SHP77 treated with DMSO at 0.1 percent for 48 hours (cell line): ENCODE results near the gene PRR7.
"Not testable (repeated sequence)": the region's sequence is repeated elsewhere in the genome, so short reads cannot be mapped to it uniquely, and the experiment has no call there.

ENCODE experiments used
- DNase-seq: peaks from one replicate; lab custom pipeline; 2025; lab: John Stamatoyannopoulos, UW

Gene PRR7, protein sequence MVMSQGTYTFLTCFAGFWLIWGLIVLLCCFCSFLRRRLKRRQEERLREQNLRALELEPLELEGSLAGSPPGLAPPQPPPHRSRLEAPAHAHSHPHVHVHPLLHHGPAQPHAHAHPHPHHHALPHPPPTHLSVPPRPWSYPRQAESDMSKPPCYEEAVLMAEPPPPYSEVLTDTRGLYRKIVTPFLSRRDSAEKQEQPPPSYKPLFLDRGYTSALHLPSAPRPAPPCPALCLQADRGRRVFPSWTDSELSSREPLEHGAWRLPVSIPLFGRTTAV

DNA sequence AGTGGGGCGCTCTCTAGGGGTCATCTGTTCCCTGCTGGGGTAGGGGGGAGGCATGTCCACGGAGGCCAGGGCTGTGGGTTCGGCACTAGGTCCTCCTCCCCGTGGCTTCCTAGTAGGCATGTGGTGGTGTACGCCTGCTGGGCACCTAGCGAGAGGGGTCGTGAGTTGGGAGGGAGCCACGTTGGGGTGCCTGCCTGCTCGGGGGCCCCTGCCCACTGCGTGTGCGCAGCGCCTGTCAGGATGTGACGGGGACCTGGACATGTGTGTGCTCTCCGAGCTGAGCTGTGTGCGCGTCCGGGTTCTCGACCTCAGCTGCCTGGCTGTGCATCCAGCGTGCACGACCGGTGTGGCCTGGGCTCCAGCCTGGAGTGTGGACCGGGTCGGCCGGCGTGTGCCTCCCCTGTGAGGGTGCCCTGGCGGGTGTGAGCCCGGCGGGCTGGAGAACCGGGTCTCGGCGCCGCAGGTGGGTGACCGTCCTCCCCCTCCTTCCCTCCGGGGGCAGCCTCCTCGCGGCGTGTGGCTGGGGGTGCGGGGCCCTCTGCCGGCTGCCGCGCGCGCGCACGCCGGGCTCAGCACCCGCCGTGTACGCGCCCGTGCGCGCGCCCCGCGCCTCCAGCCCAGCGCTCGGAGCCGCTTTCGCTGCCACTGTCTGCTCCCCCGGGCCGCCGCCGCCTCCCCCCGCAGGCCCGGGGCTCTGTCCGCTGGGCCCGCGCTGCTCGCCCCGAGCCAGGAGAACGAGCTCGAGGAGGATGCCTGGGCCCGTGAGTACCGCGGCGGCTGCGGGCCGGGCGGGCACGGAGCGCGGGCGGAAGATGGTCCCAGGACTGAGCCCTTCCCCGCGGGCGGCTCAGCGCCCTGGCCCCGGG, at the start of gene PRR7:
Gene PRR7 (plus strand): TSS at position 615 of the 866 bp plus-strand sequence. CDS start 8,254 bp downstream, outside the sequence.
- DNase-seq: peak; percentile 50

DNA sequence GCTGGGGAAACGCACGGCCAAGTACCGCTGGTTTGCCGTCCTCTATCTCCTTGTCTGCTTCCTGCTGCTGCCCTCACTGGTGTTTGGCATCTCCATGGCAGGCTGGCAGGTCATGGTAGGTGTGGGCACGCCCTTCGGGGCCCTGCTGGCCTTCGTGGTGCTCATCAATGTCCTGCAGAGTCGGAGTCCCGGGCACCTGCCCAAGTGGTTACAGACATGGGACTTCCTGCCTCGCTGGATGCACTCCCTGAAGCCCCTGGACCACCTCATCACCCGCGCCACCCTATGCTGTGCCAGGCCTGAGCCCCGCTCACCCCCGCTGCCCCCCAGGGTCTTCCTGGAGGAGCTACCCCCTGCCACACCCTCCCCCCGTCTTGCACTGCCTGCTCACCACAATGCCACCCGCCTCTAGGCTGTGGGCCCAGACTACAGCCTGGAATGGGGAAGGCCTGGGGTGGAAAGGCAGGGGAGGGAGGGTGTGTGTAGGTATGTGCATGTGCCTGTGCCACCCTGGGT, 48.7 kb upstream of the PRR7 start:
- DNase-seq: no peak

DNA sequence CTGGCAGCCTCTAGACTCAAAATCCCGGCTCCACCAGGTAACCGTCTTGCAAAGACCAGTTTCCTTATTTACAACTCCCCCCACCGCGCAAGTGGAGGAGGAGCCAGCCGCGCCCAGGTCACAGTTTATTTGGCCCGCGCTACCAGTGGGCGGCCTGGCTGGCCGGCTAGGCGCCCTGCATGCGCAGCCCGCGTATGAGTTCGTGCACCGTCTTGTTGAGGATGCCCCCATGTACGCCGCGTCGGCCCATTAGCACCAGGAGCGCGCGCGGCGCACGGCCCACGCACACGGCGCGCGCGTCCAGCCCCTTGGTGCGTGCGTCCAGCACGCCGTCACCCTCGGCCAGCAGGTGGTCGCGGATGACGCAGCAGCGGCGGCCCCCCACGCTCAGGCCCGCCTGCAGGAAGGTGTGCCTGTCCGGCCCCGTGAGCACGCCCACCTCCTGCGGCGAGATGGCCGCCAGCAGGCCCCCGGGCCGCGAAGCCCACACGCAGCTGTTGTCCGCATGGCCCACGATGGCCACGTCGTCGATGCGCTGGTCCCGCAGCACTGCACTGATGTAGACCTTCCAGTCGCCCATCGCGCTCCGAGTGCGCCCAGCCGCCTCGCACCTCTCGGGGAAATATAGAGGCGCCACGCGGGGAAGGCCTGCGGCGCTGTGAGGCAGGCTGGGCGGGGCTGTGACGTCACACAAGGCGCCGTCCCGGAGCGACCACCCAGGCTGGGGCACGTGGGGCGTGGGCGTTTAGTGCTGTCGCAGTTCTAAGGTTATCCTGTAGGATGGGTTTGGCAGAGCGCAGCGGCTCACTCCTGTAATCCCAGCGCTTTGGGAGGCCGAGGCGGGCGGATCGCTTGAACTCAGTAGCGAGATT, 46.4 kb upstream of the PRR7 start, which contains the start of gene PFN3:
Gene PFN3 (minus strand): TSS at position 665 of the 872 bp plus-strand sequence. CDS start 85 bp downstream, at position 580.
- no peak for DNase-seq

DNA sequence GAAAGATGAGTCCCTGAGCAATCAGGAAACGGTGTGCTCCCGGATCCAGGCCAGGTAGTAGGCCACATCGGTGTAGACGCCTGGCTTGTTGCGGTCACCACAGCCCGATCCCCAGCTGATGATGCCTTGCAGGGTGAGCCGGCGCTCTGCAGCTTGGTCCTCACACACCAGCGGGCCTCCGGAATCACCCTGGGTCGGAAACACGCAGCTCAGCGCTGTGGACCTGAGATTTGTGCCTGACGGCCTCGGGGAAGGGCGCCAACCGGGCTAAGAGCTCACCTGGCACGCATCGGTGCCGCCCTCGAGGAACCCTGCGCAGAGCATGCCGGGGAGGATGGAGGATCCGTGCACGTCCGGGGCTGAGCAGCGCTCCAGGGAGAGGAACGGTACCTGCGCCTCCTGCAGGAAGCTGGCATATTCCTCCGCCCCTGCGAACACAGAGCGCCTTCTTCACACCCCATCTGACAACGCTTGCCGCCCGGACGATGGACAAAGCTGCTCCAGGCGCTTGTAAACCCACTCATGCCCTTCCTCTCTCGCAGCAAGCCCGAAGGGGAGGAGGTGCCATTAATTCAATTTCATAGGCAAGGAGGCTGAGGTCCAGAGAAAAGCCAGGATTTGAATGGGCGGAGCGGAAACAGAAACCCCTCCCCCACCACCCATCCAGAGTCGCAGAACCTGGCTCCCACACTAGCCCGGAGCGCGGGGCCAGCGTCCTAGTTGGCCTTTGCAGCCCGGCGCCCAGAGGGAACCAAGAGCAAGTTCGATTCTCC, 44.2 kb upstream of the PRR7 start:
- DNase-seq: peak; percentile 91

DNA sequence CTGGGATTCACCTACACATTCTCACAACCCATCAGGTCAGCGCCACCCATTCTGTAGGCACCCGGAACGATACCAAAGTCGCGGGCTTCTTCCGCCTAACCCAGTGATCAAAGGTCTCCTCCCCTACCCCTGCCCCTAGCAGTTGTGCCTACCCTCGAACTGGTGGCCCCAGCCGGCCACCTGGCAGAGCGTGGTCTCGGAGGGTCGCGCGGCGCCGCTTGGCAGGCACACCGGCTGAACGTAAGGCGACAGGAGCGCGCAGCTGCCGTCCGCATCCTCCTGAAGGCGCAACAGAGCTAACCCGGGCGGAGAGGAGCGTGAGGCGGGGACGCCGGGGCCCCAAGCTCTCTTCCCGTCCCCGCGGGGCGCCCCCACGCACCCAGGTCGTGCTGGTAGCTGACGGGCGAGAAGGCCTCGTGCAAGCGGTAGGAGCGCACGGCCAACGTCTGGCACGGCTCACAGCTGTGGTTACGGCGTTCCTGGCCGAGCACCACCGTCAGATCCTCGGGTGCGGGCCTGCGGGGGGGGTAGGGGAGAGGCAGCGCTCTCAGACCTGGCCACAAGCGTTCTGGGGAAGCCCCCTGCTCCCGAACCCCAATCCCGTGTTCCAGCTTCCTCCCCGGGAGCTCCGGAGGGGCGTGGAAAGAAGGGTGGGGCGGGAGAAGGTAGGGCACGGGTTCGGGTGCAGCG, 43.4 kb upstream of the PRR7 start:
- DNase-seq: no peak

DNA sequence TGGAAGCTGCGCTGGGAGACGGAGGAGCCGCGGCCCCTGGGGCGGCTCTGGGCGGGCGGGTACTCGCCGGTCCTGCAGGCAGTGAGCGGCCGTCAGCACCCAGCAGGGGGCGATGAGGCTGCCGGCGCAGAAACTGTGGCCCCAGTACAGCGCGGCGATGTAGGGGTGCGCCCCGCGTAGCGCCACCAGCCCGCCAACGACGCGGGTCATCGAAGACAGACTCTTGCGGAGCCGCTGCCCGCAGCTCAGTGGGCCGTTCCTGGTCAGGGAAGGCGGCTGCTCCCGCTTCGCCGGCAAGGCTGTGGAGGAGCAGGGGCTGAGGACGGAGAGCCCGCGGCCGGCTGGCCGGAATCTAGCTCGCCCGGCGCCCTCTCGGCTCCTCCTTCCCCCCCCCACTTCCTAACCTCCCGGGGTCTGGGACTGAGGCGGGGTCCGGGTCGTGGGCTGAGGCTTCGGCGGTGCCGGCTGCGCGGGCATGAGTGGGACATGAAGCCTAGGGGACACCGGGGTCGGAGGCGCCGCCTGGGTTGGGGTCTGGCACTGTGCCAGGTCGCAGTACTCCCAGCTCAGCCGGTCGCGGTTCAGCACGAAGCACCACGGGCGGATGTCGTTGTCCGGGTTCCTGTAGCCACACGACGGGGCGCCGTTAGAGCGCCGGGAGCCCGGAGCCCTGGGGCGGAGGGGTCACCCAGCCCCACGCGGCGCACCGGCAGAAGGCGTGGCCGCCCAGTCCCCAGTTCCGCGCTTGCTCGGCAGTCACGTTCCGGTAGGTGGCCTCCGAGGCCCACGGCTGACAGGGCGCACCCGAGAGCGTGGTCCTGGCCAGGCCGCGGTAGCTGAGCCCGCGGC, 42.6 kb upstream of the PRR7 start:
- peak; percentile 43 for DNase-seq

DNA sequence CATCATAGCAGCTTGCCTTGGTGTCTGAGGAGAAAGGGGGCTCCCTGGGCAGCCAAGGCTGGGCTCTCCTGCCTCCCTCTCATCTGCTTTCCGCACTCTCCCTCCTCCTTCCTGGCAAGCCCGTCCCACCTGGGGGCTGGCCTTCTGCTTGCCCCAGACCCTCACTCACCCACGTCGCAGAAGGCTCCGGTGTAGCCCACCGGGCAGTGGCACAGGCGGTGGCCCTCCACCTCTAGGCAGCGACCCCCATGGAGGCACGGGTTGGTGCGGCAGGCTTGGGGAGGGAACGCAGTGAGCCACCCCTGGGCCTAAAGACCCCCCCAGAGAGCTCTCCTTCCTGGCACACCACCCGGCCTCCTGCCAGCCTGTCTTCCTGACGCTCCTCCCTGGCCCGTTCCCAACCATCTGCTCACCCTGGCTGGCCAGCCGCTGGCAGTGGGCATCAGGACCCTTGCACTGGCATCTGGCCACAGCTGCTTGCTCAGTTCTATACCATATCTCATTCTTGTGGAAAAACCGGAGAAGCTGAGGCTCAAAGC, 41.9 kb upstream of the PRR7 start:
- no peak for DNase-seq

DNA sequence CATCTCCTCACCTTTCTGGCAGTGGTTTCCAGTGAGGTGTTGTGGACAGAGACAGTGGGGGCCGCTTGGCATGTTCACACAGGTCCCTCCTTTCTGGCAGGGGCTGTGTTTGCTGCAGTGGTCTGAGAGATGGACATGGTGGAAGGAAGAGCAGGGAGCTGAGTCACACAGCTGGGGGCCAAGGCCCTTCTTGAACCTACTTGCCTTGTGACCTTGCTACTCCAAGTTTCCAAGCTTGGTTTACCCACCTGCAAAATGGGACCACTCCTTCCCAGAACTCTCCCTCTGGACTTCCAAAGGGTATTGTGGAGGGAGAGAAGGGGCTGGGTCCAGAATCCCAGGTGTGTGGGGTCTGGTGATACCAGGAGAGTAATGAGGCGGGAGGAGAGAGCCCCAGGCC, 41.3 kb upstream of the PRR7 start:
- DNase-seq: no peak

DNA sequence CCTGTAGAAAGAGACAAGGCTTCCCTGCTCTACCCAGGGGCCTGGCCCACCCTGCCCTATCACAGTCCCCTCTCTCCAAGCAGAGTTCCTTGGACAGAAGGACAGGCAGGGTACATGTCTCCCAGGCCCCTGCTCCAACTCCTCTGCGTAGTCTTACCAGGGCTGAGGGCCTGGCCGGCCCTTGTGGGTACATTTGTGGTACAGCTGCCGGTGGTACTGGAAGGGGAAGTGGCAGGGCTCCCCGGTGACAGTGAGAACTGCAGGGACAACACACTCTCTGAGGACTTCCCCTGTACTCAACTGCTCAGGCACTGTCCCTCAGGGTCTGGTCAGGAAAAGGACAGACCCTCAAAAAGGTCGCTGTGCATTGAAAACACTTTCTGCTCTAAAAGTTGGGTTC, 40.8 kb upstream of the PRR7 start:
- DNase-seq: no peak

DNA sequence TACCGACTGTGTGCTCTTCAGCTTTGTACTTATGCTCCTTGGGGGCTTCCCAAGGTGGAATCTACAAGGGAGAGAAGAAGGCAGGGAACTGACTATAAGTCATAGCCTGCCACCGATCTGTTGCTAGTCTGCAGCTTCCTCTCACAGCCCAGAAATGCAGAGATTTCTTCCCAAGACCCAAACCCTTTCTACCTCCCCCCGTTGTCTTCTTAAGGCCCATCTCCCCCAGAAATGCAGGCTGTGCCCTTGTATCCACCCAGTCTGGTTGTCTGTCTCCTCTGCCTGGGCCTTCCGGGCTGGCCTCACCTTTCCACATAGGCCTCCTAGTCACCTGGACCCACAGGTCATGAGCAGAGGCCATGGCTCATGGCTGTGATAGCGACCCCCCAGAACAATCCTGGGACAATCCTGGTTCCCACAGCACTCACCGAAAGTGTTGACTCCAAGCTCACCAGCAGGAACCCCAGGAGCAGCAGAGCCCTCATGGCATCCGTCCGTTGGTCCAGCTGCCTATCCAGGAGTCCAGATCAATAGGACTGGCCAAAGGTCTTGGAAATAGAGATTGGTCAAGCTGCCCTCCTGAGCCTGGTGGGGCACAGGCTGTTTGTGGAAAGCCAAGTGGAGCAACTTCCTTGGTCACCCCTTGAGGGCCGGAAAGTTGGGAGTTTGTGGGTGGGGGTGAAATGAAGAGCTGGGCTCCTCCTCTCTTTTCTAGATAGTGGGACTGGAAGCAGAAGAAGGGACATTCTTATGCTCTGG, 37.4 kb upstream of the PRR7 start, which contains the start of gene F12:
Gene F12 (minus strand): TSS at position 522 of the 759 bp plus-strand sequence. CDS start 37 bp downstream, at position 485.
- no peak for DNase-seq

DNA sequence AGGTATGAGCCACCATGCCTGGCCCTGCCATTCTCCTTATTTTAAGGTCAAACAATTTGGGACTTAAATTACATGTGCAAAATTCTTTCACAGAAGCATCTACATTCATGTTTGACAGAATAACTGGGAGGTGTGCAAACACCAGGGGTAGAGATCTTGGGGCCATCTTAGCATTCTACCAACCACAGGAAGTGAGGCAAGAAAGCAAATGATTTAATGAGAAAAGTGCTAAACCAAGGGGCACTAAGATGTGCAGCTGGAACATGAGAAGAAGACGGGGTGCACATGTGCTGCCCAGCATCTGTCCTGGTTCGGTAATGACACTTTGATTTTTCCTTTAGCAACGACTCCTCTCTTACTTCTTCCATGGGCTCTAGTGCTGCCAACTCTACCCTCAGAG, 36.0 kb upstream of the PRR7 start:
- DNase-seq: no peak

DNA sequence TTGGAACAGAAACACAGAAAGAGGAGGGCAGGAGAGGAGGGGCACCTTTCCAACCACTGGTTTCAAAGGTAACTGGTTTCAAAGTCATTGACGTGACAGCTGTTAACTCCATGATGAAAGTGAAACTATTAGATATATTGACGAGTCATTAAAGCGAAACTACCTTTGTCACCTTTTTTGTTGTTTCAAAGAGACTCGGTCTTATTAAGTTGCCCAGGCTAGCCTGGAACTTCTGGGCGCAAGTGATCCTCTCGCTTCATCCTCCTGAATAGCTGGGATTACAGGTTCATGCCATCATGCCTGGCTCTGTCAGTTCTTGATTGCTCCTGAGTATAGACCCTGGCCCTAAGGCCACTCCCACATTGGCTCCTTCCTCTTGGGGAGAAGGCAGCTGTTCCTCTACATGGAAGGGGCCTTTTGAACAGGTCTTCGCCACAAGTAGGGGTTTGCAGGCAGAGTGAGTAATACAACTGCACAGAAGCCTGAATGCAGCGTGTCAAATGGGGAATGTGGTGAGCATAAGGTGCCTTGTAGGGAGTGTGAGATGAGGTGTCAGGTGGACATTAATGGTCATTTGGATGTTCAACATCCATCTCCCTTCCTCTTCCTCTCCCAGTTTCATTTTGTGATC, 33.9 kb upstream of the PRR7 start:
- DNase-seq: no peak

DNA sequence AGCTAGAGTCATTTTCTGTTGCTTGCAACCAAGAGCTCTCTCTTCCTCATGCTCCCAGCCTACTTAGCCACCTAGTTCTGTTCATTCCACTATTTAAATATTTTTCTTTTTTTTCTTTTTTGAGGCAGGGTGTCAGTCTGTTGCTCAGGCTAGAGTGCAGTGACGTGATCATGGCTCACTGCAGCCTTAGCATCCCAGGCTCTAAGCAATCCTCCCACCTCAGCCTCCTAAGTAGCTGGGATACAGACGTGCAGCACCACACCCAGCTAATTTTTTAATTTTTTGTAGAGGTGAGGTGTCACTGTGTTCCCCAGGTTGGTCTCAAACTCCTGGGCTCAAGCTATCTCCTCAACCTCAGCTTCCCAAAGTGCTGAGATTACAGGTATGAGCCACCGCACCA, 32.1 kb upstream of the PRR7 start:
- no peak for DNase-seq

DNA sequence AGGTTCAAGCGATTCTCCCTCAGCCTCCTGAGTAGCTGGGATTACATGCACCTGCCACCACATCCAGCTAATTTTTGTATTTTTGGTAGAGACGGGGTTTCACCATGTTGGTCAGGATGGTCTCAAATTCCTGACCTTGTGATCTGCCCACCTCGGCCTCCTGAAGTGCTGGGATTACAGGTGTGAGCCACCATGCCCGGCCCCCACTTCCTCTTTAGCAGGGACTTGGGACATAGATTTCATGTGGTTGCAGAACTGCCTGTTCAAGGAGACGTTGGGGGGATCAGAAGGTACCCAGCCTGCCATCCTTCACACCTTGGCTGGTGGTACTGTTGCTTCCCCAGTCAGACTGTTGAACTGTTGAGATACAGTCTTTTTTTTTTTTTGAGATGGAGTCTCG, 29.5 kb upstream of the PRR7 start:
- not testable (repeated sequence) for DNase-seq

DNA sequence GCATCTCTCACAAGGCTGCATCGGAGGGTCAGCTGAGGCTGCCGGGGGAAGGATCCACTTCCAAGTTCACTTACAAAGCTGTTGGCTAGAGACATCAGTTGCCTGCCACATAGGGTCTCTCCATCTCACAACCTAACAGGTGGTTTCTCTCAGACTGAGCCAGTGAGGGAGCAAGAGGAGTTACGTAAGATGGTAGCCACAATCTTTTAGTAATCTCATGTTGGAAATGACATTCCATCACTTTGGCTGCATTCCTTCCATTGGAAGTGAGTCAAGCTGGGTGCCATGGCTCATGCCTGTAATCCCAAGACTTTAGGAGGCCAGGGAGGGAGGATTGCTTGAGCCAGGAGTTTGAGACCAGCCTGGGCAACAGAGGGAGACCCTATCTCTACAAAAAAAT, 27.6 kb upstream of the PRR7 start:
- DNase-seq: no peak

DNA sequence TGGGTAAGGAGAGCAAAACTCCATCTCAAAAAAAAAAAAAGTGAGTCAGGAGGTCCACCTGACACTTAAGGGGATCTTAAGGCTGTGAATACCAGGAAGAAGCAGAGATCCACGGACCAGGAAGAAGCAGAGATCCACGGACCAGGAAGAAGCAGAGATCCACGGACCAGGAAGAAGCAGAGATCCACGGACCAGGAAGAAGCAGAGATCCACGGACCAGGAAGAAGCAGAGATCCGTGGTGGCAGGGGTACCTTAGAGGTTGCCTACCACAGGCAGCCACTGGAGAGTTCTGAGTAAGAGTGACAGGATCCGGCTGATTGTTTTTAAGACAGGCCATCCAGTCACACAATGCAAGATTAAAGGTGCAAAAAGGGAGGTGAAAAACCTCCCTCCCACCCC, 26.1 kb upstream of the PRR7 start:
- not testable (repeated sequence) for DNase-seq

DNA sequence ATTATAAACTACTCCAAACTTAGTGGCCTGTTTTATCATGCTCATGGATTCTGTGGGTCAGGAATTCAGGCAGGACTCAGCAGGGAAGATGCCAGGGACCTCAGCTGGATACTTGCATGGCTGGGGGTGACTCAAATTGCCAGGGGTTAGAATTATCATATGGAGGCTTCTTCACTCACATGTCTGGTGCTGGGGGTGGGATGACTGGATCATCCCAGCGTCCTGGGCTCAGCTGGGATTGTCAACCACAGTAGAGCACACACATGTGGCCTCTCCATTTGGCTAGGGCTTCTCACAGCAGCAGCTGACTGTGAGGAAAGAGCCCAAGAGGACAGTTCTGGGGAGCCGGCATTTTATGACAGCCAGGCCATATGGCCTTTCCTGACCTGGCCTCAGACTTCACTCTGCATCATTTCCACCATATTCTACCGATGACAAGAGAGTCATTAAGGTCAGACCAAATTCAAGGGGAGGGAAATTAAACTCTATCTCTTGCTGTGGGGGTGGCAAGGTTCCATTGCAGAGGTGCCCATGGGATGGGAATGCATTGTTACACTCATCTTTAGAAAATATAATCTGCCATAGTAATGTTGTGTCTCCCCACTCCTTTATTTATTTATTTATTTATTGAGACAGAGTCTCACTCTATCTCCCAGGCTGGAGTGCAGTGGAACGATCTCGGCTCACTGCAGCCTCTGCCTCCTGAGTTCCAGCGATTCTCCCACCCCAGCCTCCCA, 25.4 kb upstream of the PRR7 start:
- DNase-seq: no peak
